DMS53 treated with DMSO at 0.1 percent for 48 hours (cell line): ENCODE data around the gene MIS18BP1.
"Not testable (repeated sequence)": the region's sequence is repeated elsewhere in the genome, so short reads cannot be mapped to it uniquely, and the experiment has no call there.

Experiments used
- DNase-seq: peaks from one replicate; lab custom pipeline; 2025; ENCODE audit not compliant: unreplicated experiment; lab: John Stamatoyannopoulos, UW

MIS18BP1 gene

DNA sequence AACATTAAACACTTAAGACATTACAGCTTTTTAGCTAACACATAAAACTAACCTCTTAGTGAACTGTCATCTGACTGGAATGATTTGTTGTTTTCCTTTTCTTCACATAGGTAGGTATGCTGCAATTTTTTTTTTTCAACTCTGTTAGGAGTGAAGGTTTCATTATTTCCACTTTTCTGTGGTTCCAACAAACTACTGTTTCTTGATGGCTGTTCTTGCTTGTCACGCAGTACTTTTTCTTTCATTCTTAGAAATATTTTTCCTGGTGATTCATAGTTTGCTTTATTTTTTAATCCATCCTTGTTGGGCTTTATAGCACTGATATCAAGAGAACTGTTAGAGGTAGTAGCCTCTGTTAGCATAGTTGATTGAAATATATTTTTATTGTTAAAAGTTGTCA, 6.3 kb downstream of the MIS18BP1 start:
- no peak for DNase-seq

DNA sequence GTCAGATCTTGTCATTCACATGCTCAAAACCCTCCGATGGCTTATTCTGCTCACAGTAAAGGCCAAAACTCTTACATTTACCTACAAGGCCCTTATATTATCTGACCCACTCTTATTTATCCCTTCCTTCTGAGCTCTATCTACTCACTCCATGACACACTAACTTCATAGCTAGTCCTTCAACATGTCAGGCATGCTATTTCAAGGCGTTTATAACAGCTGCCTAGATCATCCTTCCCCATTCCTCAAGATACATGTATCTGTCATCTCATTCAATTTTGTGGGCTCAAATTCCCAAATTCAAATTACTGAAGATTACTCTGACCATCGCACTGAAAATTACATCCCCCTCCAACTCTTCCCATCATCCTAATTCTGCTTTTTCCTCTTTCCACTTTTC, 6.9 kb downstream of the MIS18BP1 start:
- DNase-seq, result no peak

DNA sequence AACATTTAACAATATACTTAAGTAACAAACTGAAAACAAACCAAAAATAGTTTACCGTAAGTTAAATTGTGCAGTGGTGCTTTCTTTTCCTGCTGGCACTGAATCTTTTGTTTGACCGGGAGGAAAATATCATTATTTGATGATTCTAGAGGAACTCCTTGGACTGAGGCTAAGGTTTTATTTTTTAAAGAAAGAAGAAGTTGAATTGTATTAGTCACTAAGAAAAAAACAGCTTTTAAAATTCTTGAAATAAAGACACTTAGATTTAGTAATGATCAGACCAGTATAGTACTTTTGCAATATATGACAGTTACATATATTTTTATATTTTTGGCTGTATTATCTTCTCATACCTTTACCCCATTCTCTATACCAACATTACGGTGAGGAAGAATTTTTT, 10.3 kb downstream of the MIS18BP1 start:
- no peak for DNase-seq

DNA sequence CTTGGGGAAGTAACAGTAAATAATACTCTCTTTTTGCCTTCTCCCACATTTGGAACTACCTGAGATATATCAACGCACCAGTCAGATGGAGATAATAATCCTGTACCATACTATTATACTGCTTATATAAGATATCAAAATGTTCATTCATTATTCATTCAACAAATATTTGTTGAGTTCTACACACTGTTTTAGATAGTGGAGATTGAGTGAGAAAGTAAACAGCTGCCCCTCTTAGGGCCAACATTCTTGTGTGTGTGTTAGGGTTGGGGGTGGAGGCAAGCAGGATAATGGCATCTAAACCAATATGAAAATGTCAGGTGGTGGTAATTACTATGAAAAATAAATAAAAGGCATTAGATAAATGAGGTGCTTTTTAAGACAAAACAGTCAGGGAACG, 14.0 kb downstream of the MIS18BP1 start:
- DNase-seq, result no peak

DNA sequence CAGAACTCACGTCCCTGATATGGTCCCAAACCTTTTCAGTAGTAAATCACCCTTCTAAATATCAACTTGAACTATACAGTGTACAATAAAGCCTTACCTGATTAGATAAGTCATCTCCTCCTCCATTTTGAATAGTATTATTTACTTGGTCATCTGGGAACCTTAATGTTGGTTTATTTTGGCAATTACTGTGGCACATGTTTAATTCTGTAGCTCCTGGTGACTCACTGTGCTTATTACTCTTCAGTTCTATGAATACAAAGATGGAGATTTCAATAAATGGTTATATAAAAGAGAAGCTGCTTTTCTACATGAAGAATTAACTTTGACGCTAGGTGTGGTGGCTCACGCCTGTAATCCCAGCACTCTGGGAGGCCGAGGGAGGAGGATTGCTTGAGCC, 25.4 kb downstream of the MIS18BP1 start:
- DNase-seq, result no peak

DNA sequence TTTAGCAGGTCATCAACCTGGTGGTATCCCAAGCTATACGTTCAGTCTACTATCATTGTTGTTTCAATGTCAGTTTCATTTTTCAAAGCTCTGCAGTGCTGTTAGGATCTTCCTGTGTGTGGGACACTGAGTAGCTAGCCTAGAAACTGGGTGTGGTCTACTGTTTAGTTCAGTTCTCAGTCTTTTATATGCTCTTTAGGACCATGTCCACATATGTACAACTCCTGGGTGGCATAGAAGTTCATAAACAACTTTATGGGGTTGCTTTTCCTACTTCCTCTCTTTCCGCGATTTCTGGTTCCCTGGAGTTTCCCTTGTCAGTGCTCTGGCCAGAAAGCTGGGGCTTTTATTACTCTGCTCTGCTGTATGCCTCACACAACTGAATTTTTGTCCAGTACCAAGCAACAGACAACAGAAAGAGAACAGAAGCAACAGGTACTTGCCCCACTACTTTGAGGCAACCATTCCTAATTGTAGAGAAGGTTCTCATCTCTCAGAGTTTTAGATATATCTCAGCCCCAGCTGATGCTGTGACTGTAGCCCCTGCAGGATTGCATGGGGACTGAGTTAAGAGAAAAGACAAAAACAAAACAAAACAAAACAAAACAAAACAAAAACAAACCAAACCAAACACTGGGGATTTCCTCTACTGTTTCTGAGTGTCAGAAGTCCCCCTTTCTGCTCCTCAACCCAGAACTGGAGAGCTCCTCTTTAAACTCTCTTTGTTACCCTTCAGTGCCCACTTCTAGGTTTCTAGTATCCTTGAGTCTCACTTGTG, 30.3 kb downstream of the MIS18BP1 start:
- no peak for DNase-seq

DNA sequence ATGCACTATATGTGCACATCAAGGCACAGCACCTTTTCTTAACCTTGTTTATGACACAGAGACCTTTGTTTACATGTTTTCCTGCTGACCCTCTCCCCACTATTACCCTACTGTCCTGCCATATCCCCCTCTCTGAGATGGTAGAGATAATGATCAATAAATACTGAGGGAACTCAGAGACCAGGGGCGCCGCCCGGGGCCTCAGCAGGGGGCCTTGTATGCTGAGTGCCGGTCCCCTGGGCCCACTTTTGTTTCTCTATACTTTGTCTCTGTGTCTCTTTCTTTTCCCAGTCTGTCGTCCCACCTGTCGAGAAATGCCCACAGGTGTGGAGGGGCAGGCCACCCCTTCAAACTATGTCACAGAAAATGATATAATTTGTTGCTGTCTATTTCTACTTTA, 38.7 kb downstream of the MIS18BP1 start:
- DNase-seq, result not testable (repeated sequence)

DNA sequence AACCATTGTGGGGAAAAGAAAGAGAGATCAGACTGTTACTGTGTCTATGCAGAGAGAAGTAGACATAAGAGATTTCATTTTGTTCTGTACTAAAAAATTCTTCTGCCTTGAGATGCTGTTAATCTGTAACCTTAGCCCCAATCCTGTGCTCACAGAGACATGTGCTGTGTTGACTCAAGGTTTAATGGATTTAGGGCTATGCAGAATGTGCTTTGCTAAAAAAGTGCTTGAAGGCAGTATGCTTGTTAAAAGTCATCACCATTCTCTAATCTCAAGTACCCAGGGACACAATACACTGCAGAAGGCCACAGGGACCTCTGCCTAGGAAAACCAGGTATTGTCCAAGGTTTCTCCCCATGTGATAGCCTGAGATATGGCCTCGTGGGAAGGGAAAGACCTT, 39.3 kb downstream of the MIS18BP1 start:
- DNase-seq, result not testable (repeated sequence)

DNA sequence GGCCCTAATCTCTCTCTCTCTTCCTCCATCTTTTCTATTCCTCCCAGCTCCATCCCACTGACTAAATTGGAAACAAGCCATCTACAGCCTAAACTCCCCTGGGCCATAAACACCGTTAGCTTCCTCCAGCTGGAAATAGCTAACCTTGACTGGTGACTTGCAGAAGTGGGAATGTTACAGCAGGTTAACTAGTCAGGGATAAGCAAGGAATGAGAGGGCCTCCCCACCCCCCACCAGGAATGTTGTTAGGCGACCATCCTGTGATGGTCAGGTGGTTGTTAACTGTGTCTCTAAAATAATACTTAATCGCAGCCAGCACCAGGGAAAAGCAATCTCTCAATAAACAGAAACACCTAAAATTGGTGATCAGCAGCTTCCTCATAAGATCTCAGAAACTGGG, 40.8 kb downstream of the MIS18BP1 start:
- DNase-seq, result no peak

DNA sequence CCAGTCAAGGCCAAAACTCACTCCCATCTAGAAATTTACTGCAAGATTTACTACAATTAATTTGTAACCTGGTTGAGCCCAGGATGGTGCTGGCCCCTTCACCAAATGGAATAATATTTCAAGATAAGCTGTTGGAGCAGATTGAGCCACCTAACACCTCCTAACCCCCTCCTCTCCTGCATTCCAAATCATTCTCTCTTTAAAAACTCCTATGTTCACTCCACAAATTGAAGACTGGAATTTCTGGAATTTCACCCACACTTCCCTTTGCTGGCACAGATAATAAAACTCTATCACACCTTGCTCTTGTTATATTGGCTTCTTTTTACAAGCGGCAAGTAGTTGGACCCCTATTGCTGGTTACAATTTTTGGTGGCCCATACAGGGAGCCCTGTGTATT, 41.7 kb downstream of the MIS18BP1 start:
- DNase-seq, result no peak

DNA sequence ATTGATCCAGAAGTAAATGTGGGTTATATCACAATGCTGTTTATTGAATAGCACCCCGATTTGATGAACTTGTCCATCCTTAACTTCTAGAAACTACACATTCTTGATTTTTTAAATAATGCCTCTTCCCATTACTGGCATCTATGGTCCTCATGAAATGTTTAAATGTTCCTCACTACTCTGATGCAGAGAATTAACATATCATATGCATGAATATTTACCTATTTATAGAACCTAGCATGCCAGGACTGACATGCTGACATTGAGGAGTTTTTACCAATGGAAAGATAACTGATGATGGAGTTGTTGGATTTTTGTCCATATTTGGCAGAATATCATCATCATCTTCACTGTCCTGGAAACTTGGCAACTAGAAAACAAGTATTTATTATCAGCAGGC, 42.8 kb downstream of the MIS18BP1 start:
- DNase-seq, result no peak

DNA sequence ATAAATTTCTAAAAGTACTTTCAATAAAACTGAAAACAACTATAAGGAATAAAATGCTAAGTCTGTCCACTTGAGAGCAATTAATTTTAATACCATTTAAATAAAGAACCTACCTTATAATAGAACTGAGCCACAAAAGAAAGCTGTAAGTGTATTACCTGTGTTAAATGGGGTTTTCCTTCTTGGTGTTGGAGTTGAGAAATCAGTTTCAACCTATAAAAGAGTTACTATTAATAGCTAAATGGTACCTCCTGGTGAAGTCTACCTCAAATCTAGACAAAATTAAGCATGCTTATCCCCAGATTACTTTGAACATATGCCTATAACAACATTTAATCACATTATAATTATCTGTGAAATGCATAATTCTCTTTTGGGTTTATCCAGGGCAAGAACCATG, 48.8 kb downstream of the MIS18BP1 start:
- DNase-seq, result no peak

DNA sequence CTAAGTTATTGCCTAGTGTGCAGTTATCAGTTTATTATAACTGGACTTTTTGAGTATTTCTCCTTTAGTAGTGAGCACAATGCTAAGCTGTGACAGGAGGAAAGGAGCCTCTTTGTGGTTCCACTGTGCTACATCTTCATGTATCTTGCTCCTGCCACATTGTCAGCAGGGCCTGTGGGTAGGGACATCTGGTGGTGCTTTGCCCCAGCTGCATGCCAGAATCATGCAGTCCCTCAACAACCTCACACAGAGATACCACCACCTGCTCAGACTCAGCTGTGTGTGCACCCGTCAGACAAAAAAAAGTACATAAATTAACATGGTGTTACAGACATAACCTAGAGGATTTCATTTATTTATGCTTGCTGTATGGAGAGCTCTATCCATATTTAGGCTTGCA, 51.1 kb downstream of the MIS18BP1 start:
- DNase-seq, result no peak

DNA sequence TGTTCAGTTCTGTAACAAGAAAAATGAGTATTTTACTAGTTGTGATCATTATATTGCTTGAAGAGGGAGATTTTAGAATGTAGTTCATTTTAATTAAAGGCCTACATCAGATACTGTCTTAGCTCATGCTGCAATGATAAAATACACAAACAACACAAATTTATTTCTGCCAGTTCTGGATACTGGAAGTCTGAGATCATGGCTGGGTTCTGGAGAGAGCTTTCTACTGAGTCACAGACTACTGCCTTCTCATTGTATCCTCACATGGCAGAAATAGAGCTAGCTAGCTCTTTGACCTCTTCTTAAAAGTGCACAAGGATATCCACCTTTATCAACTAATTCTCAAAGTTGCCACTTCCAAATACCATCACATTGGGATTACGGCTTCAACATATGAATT, 53.8 kb downstream of the MIS18BP1 start:
- no peak for DNase-seq

DNA sequence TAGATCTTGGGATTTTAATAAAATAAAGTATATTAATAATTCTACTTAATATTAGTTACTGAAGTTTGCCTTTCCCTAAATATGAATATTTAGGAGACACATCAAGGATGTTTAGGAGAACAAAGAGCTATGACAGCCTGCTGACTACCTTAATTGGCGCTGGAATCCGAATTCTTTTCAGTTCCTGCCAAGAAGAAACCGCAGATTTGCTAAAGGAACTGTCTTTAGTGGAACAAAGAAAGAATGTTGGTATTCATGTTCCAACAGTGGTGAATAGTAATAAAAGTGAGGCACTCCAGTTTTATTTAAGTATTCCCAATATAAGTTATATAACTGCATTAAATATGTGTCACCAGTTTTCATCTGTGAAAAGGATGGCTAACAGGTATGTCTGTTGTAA, 54.5 kb downstream of the MIS18BP1 start:
- no peak for DNase-seq

DNA sequence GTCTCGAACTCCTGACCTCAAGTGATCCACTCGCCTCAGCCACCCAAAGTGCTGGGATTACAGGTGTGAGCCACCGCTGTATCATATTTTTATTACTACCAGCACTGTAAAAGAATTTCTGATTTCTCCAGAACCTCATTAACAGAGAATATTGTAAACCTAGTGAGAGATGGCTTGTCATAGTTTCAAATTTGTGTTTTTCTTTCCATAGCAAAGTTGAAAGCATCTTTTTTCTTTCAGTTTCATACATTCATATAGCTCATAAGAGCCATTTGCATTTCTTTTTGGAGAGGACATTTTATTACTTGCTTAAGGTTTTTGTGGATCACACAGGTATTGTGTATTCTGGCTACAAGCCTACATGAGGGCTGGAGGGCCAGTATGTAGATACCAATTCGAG, 58.0 kb downstream of the MIS18BP1 start:
- no peak for DNase-seq

DNA sequence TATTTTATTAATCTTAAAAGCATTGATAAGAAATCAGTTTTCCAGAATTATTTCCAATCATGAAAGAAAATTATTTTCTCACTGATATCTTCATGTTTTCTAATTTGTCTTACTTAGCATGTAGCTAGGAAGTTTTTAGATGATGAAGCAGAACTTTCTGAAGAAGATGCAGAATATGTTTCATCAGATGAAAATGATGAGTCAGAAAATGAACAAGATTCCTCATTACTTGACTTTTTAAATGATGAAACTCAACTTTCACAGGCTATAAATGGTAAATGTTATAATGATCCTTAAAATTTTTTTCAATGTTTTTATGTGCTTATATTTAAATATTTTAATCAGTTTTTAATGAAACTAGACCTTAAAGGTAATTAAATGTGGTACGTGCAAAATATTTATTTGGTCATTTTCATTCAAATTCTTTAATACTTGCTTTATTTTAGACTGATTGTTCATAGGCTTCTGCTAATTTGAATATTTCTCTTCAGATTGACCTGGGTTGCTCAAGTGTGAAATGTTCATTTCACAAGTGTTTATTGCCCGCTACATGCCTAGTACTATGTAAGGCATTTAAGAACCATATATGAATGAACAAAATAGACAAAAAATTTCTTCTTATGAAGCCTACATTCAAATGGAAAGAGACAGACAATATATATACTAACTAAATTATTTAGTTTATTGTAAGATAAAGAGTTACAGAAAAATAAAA, 67.7 kb downstream of the MIS18BP1 start:
- DNase-seq, result no peak

DNA sequence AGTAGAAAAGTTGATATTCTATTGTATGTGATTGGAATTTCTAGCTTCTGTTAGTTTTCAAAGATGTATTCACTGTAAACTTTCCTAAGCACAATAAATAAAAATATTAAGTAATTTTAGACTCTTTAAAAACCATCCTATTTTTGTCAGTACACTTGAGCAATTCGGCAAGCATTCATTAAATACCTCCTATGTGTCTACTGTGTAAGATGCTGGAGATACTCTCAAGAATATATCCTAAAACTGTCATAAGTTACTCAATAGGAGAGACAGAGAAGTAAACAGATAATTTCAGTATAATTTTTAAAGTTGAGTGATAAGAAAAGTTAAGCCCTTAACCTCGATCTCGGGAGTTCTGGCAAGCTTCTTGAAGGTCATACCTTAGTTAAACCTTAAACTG, 71.2 kb downstream of the MIS18BP1 start:
- no peak for DNase-seq

DNA sequence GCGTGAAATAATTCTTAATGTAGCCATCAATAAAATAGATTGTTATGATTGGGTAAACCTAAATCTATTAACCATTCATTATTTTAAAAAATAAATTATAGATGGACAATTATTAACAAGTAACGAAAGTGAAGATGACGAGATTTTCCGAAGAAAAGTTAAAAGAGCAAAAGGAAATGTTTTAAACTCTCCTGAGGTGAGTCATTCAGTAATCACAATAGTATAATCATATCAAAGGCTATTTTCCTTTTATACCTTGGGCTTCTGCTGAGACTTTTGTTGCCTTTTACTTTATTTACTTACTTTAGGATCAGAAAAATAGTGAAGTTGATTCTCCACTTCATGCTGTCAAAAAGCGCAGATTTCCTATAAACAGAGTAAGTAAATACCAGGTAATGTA, 71.7 kb downstream of the MIS18BP1 start:
- DNase-seq, result no peak

DNA sequence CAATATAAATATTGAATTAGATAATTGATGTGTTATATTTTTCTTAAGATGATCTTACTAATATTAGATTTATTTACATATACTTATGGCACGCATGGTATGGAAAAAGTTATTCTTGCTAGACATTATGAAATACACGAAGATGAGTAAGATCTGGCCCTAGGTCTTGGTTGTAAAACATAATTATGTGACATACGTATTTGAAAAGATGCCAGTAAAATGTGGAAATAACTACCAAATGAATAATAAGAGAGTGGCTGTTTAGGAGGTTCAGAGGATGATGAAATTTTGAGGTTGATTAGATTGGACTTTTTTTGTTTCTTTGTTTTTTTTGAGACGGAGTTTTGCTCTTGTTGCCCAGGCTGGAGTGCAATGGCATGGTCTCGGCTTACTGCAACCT, 75.9 kb downstream of the MIS18BP1 start:
- DNase-seq, result no peak

DNA sequence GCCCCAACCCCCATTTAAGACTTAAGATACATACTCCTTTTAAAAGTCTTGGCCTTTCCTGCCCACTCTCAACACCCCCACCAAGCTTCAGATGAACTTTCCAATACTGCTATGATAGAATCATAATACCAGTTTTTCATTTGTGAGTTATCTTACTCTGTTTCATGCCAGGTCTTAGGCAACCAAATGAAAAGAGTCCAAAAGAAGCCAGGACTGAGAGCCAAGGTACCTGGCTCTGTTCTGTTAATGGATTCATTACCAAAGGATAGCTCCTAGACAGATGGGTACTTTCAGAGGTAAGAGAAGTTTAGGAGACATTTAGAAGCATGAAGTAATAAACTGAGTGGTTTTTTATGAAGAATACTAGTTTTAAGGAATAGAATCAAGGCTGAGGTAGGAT, 83.1 kb downstream of the MIS18BP1 start:
- DNase-seq, result no peak

DNA sequence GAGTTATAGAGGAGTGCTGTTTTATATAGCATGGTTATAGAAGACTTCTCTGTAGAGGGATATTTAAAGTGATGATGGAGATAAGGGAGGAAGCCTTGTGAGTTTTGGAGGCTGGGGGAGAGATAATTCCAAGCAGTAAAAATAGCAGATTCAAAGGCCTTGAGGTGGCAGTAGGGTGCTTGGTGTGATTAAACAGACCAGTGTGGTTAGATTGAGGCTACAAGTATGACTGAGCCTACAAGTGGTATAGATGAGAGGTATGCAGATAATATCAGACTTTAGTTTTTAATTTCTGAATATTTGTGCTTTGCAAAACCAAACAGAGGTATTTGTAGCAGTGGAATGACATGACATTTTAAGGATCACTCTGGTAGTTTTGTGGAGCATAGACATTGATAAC, 96.9 kb downstream of the MIS18BP1 start:
- DNase-seq, result no peak
